ENCODE data around the gene METRNL. TPM values are rescaled to one million over a fixed set of nuclear protein-coding genes. Genes with fewer than 3 reads are reported as not detected.

METRNL gene
- total and polyA plus RNA-seq, 4 donors, result 0.67 to 9.0 (median 8.6) TPM

- H3K4me1 ChIP-seq (ENCODE audit: control insufficient read depth in 4 of 4, insufficient read depth in 4 of 4, low read length in 3 of 4), result peaks cover 0 to 10% (median 6%) of the 10 kb centered on the region in 4 donors
- no peak overlapping the region for H3K9ac ChIP-seq (ENCODE audit: low read depth in 1 of 2, low read length in 2 of 2)
- H3K36me3 ChIP-seq (ENCODE audit: control insufficient read depth in 4 of 4, insufficient read depth in 3 of 4, low read depth in 1 of 4, low read length in 3 of 4), result no peaks in the 10 kb centered on the region
- H3K4me3 ChIP-seq (ENCODE audit: low read depth in 1 of 3, low read length in 3 of 3), result no peak overlapping the region
- 88% methylated on average over 45 of the region's 45 CpGs for WGBS
- H3K27ac ChIP-seq (ENCODE audit: low read depth in 1 of 2, low read length in 2 of 2), result no peak overlapping the region
- TF ChIP-seq HNF4A (conservative IDR thresholded peaks at IDR 0.05) (no peak), CTCF (IDR thresholded peaks at IDR 0.05; ENCODE audit: low read depth, low read length, missing input control) (no peak), GABPA (IDR thresholded peaks at IDR 0.05 in 1 of 2, conservative IDR thresholded peaks at IDR 0.05 in 1 of 2) (no peak), YY1 (IDR thresholded peaks at IDR 0.05) (no peak), NR2F2 (IDR thresholded peaks at IDR 0.05) (no peak), JUND (IDR thresholded peaks at IDR 0.05) (no peak), EGR1 (IDR thresholded peaks at IDR 0.05; ENCODE audit: low read depth in 2 of 2) (no peak), SP1 (IDR thresholded peaks at IDR 0.05) (no peak), RXRA (IDR thresholded peaks at IDR 0.05) (no peak)
- no peak for DNase-seq (ENCODE audit: low spot score)
- no peaks in the 10 kb centered on the region for H3K9me3 ChIP-seq (ENCODE audit: control insufficient read depth in 4 of 4, low read length in 3 of 4)
- H3K27me3 ChIP-seq (ENCODE audit: control insufficient read depth in 4 of 4, insufficient read depth in 4 of 4, low read length in 3 of 4), result no peaks in the 10 kb centered on the region
Observed at GRCh38 chr17:83074486-83075223, 4.8 kb upstream of the METRNL start.

GRCh38 chr17:83075270-83075880 is 4.0 kb upstream of the METRNL start:
- Histone ChIP-seq H3K4me1 (ENCODE audit: control insufficient read depth in 4 of 4, insufficient read depth in 4 of 4, low read length in 3 of 4) (peaks cover 0 to 11% (median 6%) of the 10 kb centered on the region in 4 donors), H3K4me3 (ENCODE audit: low read depth in 1 of 3, low read length in 3 of 3) (no peak overlapping the region), H3K27ac (ENCODE audit: low read depth in 1 of 2, low read length in 2 of 2) (no peak overlapping the region), H3K9me3 (ENCODE audit: control insufficient read depth in 4 of 4, low read length in 3 of 4) (no peaks in the 10 kb centered on the region), H3K9ac (ENCODE audit: low read depth in 1 of 2, low read length in 2 of 2) (no peak overlapping the region), H3K27me3 (ENCODE audit: control insufficient read depth in 4 of 4, insufficient read depth in 4 of 4, low read length in 3 of 4) (no peaks in the 10 kb centered on the region), H3K36me3 (ENCODE audit: control insufficient read depth in 4 of 4, insufficient read depth in 3 of 4, low read depth in 1 of 4, low read length in 3 of 4) (no peaks in the 10 kb centered on the region)
- TF ChIP-seq CTCF (IDR thresholded peaks at IDR 0.05; ENCODE audit: low read depth, low read length, missing input control) (no peak), RAD21 (IDR thresholded peaks at IDR 0.05) (no peak), ZBTB33 (IDR thresholded peaks at IDR 0.05) (no peak), RXRA (IDR thresholded peaks at IDR 0.05) (no peak), NR2F2 (IDR thresholded peaks at IDR 0.05) (no peak), TAF1 (conservative IDR thresholded peaks at IDR 0.05) (no peak)
- no peak for DNase-seq (ENCODE audit: low spot score)
- WGBS, result 85% methylated on average over 21 of the region's 21 CpGs
